GM19035 (cell line): ENCODE data around the gene SLC27A5.

Source experiments
- ATAC-seq: cut with Tn5 transposase; IDR thresholded peaks from one replicate; pipeline ENCODE4 v1.9.1; 2021; ENCODE audit not compliant: unreplicated experiment

The SLC27A5 gene, protein sequence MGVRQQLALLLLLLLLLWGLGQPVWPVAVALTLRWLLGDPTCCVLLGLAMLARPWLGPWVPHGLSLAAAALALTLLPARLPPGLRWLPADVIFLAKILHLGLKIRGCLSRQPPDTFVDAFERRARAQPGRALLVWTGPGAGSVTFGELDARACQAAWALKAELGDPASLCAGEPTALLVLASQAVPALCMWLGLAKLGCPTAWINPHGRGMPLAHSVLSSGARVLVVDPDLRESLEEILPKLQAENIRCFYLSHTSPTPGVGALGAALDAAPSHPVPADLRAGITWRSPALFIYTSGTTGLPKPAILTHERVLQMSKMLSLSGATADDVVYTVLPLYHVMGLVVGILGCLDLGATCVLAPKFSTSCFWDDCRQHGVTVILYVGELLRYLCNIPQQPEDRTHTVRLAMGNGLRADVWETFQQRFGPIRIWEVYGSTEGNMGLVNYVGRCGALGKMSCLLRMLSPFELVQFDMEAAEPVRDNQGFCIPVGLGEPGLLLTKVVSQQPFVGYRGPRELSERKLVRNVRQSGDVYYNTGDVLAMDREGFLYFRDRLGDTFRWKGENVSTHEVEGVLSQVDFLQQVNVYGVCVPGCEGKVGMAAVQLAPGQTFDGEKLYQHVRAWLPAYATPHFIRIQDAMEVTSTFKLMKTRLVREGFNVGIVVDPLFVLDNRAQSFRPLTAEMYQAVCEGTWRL

DNA sequence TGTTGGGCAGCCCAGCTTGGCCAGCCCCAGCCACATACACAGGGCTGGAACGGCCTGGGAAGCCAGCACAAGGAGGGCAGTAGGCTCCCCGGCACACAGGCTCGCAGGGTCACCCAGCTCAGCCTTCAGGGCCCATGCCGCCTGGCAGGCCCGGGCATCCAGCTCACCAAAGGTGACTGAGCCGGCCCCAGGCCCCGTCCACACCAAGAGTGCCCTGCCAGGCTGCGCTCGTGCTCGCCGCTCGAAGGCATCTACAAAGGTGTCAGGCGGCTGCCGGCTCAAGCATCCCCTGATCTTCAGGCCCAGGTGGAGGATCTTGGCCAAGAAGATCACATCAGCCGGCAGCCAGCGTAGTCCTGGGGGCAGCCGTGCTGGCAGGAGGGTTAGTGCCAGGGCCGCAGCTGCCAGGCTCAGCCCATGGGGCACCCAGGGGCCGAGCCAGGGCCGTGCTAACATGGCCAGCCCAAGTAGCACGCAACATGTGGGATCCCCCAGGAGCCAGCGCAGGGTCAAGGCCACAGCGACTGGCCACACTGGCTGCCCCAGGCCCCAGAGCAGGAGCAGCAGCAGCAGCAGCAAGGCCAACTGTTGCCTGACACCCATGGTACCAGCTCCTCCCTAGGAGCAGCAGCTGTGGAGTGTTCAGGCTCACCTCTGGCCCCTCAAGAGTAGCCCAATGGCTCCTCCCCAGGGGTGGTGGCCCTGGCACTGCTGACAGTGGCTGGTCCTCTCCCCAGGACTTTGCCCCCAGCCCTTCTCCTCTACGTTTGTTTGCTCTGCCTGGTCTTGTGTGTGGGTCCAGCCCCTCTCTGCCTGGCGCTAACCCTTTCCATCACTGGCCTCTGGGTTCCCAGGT is at the start of gene SLC27A5:
SLC27A5 (minus strand) TSS at position 640 of the 856 bp plus-strand sequence; CDS start at position 603, 37 bp downstream.
- ATAC-seq: no peak

DNA sequence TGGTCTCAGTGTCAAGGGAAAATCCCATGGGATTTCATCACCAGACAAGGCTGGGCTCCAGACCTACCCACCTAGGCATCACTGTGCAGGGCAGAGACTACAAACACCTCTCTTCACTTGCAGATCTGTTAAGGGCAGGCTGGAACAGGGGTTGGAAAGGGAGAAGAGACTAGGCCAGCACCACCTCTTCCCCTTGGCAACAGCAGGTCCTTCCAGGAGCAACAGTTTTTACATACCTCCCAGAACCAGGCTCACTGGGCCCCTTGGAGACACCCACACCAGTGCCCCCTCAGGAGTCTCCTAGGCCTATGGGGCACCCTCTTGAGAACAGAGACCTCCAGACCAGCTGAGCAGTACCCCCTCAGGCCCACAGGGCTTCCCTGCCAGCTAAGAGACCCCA is 49.1 kb upstream of the SLC27A5 start:
- no peak for ATAC-seq

DNA sequence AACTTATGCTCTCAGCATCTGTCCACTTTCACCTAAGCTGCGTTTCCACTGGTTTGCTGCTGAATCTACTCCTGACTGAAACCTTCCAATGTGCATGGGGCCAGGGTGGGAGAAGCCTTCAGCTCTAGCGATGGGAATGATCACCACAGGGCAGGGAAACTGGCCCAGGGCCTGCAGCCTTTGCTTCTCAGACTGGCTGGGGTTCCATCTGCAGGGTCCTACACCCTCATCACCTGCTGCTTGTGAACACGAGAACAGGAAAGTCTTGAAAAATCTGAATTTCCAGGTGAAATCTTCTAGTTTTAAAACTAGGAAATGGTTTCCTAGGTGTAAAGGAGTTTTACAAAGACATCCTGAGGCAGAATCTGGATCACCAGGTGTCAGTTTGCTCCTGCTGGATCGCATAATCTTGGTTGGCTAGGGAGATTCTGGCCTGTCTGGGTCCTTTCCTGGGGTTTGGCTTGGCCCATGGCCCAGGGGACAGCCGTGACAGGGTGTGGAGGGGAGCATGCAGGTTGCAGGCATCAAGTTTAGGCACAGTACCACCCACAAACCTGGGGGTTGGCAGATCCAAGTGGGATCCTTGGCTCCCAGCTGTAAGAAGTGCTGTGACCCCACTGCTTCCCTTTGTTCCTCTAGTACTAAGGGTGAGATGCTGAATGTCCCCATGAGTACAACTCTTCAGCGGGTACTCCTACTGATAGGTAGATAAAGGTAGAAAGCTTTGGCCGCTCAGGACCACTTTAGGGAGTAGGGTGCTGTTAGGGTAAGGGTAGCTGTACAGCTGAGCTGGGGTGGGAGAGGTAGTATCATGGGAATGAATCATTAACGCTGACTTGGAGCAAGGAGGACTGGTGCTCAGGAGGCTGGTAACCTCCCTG is 48.5 kb upstream of the SLC27A5 start:
- ATAC-seq: no peak

DNA sequence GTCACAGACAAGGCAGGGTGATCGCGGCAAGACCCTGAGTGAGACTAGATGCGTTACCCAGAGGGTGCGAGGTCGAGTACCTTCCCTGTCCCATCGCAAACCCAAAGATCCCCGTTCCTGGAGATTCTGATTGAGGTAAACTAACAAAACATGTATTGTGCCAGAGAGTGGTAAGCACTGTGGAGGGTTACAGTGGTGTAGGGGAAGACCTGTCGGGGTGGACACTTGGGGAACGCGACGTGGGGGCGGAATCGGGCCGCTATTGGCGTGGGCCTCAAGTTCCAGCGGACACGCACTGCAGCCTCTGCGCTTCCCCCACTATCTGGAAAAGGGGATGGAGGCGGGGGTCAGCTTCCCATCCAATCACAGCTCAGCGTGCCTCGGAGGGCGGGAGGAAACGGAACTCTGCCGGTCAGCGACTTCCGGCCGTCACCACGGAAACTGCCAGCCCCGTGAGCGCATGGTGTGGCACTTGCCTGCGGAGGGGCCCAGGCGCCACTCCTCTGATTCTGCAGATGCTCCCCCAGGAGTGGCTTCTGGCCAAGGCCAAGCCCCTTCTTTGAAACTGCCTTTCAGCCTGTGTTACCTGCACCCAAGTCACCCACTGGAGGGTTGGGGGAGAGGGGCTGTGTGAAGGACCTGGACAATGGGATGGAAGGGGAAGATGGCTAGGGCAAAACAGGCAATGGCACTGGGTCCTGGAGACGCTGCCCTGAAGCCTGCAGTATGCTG is 47.6 kb upstream of the SLC27A5 start:
- no peak for ATAC-seq

DNA sequence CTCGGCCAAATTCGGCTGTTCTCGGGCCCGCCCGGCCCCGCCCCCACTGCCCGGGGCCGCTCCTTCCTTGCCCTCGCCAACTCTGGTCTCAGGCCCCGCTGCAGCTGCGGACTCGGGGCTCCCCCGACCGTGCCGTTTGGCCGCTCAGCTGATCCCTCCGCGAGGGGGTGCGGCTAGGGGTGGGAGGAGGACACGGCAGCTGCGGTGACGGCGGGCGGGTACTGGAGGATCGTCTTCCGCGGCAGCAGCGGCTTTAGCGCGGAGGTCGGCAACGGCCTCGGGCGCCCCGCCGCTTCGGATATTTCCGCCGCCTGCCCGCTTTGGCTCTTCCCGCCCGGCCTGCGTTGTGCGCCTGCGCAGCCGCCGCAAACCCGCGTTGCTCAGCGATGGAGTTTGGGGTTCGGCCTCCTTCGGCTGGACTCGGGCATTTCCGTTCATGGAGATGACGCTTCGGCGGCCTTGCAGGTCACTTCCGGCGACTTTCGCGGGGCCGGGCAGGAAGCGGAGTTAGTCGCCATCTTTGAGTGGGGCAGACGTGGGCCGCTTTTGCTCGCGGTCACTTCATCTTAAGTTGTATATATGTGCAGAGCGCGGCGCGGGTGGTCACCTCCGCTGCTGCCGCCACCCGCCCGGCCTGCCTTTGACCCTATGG is 47.0 kb upstream of the SLC27A5 start:
- ATAC-seq: peak; percentile 57

DNA sequence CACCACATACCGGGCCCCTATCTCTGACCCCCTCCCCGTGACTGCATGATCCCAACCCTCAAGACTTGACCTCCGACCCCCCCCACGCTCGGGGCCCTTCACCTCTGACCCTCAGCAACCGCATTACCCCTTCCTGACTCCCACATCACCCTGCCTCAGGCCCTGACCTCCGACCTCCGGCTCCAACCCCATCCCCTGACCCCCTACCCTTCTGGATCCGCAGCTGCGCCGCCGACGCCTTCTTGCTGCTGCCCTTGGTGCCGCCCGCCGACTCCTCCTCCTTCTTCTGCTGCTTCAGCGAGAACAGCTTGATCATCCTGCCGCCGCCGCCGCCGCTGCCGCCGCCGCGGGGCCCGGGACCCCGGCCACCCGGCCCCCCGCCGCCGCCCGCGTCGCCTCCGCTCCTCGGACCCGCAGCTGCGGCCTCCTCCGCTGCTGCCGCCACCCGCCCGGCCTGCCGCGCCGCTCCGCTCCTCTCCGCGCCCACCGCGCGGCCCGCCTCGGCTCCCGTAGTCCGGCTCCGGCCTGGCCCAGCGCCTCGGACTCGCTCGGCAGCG is 46.4 kb upstream of the SLC27A5 start, which contains the start of gene UBE2M:
UBE2M (minus strand) TSS at position 546 of the 557 bp plus-strand sequence; CDS start at position 316, 230 bp downstream.
- peak; percentile 2 for ATAC-seq

DNA sequence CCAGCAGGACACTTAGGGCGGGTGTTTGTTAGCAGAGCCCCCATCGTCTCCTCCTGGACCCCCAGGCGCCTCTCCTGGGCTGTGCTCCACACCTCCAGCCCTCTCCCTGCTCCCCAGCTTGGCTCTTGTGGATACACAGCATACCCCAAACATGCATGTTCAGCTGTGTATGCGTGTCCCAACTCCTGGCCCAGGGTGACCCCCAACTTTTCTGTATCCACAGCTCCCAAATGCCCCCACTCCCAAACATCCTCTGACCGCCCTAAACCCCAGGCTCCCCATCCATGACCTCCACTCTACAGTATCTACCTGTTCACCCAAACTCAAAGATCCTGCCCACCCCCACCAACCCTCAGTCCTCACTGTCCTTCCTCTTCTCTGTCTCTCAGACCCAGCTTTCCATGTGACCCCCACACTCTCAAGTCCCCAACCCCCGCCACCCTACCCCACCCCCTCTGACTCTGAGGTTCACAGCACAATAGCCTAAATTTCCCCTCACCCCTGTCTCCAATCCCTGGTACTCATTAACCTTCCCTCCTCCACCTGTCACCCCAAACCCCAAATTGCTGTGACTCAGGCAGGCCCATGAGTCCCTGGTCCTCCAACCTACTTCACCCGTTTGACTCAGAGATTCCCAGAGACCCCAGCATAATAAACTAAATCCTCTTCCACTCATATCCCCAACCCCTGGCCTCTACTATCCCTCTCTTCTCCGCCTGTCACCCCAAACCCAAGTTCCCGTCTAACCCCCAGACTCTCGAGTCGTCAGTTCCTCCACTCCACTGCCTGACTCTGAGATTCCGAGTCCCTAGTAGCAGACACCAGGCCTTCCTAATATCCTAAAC is 45.7 kb upstream of the SLC27A5 start:
- no peak for ATAC-seq

DNA sequence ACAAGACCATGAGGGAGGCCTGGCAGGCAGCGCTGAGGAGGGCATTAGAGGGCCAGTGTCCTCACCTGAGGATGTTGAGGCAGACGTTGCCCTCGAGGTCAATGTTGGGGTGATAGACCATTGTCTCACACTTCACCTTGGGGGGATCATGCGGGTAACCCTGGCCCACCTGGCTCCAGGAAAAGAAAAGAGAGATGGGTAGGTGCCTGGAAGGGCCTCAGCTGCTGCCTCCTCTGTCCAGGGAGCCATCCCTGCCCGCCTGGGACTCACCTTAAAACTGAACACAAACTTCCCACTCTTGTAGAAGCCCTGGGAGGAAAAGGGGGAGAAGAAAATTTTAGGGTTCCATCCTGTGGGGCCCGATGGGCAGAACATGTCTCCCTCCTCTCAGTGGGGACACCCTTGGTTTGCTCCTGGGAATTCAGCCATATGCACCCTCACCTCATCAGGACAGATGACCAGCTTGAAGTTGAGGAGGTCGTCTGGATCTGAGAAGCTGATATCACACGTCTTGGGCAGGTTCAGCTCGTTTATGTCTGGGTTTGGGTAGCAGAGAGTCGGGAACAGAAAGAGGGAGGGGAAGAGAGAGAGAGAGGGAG is 44.9 kb upstream of the SLC27A5 start:
- no peak for ATAC-seq

DNA sequence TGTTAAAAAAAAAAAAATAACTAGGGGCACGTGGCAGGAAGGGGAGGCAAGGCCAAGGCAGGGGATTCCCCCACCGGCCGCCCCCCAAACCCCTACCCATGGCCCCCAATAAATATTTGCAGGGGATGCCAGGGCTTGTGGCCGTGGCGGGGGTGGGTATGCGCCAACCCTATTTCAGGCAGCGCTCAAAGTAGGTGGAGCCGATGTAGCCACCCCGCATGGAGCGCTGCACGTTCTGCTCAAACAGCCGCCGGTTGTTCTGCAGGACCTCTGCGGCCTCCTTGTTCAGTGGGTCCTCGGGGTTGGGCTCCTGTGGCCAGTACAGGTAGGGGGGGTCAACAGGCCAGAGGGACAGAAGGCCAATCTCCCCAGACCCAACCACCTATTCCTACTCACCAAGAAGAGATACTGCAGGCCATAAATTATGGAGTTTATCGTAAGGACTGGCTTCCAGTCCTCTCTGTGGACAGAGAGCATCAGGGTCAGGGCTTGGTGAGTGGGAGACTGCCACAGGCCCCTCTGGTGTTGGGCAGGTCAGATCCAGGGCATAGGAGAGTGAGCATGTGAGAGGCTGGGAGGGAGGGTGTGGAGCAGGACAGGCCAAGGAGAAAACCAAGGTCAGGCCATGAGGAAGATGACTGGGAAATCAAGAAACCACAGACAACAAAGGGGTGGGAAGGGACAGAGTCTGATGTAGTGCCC is 44.3 kb upstream of the SLC27A5 start:
- no peak for ATAC-seq

DNA sequence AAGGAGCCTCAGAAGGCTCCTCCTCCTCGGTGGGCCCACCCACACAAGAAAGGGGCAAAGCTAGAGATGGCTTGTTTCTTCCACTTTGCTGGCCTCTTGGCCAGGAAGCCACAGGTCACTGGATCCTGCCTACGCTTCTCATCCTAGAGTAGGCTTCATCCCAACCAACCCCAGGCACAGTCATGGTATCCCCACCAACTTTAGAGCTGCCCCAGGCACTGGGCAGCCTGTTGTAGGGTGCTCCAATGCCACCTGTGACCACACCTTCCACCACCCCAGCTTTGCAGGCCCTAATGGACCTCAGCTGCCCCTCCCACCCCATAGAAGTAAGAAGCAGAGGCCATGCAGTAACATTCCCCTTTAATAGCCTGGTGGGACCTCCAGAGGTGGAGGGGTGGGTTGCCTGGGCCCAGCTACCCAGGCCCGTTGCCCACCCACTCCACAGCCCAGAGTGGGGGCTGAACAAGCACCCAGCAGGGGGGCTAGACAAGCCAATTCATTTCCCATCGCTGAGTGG is 43.6 kb upstream of the SLC27A5 start:
- ATAC-seq: no peak

DNA sequence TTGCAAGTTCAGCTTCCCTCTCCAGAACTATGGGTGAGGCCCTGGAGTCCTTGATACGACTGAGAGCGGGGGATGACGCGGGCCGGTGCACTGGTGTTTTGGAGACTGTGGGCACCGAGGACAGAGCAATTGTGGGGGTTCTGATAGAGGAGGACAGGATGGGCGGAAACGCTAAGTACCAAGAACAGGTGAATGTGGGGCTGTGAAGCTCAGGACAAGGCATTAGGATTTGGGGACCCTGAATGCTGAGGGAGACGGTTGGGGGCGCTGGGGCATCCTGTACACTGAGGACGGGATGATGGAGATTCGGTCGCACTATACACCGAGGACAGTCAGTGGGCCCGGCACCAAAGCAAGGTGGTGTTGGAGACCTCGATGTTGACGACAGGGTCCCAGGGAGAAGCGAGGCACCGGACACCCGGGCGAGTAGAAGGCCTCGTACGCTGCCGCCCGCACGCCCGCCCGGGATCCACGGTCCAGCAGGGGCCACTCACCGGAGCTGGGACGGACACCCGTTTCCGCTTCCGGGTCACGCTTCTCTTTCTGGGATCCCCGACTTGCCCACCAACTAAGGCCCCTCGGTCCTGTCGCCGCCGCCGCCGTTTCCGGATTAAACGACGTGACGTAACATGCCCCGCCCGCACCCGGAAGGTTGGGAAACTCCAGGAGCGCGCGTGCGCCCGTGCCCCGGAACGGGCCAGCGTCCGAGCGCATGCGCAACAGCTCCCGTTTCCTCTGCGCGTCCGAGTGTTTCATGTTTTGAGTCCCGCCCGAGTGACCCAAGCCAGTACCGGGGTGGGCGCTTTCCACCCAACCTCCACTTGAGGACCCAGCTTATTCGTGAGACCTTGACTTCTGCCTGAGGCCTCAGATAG is 42.9 kb upstream of the SLC27A5 start, which contains the start of gene CHMP2A:
CHMP2A (minus strand) TSS at position 612 of the 875 bp plus-strand sequence. CDS start 893 bp downstream, outside the sequence.
- ATAC-seq: peak; percentile 34

DNA sequence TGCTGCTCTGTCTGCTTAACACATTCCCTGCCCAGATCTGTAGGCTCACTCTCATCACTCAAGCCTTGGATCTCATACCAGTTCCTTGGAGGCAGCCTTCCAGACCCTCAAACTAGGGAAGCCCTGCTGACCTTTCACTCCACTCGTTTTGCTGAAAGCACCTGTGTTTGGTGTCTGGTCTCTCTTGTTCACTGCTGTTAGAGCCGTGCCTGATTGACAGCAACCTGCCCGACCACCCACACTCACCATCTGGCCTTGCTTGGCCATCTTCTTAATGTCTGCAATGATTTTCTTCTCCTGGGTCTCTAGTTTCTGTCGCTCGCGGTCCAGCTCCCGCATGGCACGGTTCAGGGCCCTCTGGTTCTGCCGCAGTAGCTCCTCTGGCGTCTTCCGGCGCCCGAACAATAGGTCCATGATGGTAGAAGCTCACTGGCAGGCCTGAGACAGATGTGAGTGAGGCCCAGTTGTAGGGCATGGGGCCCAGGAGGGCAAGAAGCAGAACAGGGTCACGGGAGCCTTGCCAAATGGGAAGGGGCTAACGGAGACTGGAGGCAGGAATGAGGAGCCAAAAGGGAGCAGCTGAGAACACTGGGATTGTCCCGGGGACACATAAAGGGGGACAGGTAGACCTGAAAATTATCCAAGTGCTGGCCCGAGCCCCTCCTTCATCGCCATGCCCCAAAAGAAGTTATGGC is 42.2 kb upstream of the SLC27A5 start:
- ATAC-seq: no peak

DNA sequence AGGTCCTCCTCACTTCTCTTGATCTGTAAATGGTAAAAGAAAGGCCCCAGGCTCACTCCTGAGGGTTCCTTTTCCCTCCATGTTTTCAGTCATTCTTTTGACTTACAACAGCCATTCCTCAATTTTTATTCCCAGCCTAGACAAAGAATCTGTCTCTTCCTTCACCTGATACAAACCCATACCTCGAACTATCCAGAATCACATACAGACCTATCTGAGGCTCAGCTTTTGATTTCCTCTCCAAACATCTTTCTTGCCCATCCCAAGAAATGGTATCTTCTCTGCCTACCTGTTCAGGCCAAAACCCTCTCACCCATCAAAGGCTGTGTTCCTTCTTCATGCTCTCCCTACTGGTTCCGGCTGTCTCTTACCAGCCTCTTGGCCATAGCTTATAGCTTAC is 40.9 kb upstream of the SLC27A5 start:
- no peak for ATAC-seq

DNA sequence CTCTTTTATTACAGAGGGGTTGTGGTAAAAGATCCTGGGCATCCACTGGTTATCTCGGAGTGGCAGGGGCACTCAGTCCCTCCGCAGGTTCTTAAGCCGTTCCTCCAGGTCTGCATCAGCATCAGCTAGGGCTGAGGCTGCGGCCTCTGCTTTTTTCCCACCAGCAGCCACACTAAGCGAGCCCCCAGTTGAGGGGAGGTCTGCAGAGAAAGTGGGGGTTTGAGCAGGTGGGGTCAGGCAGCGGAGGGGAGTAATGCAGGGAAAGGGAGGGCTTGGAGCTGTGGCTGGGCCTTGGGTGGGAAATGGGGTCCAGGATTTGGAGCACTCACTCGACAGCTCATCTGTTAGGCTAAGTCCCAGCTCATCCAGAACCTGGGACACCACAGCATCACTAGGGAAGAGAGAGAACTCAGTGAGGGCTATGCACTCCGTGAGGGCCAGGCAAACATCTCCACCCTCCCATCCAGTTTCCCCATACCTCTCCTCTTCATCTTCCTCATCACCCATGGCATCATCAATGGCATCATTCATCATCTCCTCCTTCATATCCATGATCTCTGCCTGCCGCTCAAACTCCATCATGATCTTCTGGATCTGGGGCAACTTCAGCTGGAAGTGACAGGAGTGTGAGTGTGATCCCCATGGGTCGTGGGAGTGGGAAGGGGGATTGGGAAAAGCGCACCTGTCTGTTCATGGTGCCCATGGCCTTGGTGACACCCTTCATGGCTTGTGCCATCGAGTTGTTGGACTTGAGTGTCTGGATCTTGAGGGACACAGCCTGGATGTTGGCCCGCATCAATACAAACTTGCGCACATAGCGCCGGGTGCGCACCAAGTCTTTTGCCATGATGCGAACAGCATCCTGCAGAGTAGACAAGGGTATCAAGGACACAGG is 40.0 kb upstream of the SLC27A5 start:
- ATAC-seq: no peak
